Measurements from ENCODE around the gene ELP1. TPM values are rescaled to one million over a fixed set of nuclear protein-coding genes. Genes with fewer than 3 reads are reported as not detected.

ELP1 gene
- total RNA-seq, 1 experiment from 2014 or later, result 36.9 TPM

GRCh38 chr9:108963459-108964143 lies 29.7 kb upstream of the ELP1 start:
- TF ChIP-seq, protein P1, sequence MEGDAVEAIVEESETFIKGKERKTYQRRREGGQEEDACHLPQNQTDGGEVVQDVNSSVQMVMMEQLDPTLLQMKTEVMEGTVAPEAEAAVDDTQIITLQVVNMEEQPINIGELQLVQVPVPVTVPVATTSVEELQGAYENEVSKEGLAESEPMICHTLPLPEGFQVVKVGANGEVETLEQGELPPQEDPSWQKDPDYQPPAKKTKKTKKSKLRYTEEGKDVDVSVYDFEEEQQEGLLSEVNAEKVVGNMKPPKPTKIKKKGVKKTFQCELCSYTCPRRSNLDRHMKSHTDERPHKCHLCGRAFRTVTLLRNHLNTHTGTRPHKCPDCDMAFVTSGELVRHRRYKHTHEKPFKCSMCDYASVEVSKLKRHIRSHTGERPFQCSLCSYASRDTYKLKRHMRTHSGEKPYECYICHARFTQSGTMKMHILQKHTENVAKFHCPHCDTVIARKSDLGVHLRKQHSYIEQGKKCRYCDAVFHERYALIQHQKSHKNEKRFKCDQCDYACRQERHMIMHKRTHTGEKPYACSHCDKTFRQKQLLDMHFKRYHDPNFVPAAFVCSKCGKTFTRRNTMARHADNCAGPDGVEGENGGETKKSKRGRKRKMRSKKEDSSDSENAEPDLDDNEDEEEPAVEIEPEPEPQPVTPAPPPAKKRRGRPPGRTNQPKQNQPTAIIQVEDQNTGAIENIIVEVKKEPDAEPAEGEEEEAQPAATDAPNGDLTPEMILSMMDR (IDR thresholded peaks at IDR 0.05; ENCODE audit: unreplicated experiment), result no peak
- Mint-ChIP-seq H3K4me1 (ENCODE audit: insufficient read depth, unreplicated experiment) (no peaks in the 10 kb centered on the region), H3K36me3 (ENCODE audit: insufficient read depth, unreplicated experiment) (peaks cover 15% of the 10 kb centered on the region), H3K9me3 (ENCODE audit: unreplicated experiment) (no peaks in the 10 kb centered on the region), H3K27me3 (ENCODE audit: insufficient read depth, unreplicated experiment) (no peaks in the 10 kb centered on the region), H3K27ac (ENCODE audit: low read depth, unreplicated experiment) (no peak overlapping the region), H3K4me3 (ENCODE audit: unreplicated experiment) (no peak overlapping the region)
- DNase-seq (ENCODE audit: unreplicated experiment), result no peak
- ChIA-PET CTCF (interaction anchor here (0.6 to 1.8 kb wide), 3 partner anchors 9 to 148 kb away, joined by 3 to 6 read pairs (median 4); no protein-coding TSS in a partner anchor), POLR2A (interaction anchor here (0.7 to 1.2 kb wide), 3 partner anchors 13 to 67 kb away, joined by 3 to 5 read pairs (median 4); no protein-coding TSS in a partner anchor)
- no TSS peak for BruUV-seq (replicated peaks)
- intact Hi-C loops (cut with micrococcal nuclease), result no loop called here

GRCh38 chr9:108961151-108961550 lies 27.2 kb upstream of the ELP1 start:
- H3K36me3 Mint-ChIP-seq (ENCODE audit: insufficient read depth, unreplicated experiment), result peaks cover 22% of the 10 kb centered on the region
- H3K4me3 Mint-ChIP-seq (ENCODE audit: unreplicated experiment), result no peak overlapping the region
- intact Hi-C loops (cut with micrococcal nuclease), result no loop called here
- DNase-seq (ENCODE audit: unreplicated experiment), result no peak
- POLR2A ChIA-PET, result no interaction called here
- no TSS peak for BruUV-seq (replicated peaks)
- no peaks in the 10 kb centered on the region for H3K27me3 Mint-ChIP-seq (ENCODE audit: insufficient read depth, unreplicated experiment)
- no peaks in the 10 kb centered on the region for H3K9me3 Mint-ChIP-seq (ENCODE audit: unreplicated experiment)
- CTCF ChIA-PET, result interaction anchor here (0.5 to 1.4 kb wide), 4 partner anchors 10 to 1650 kb away, joined by 3 to 6 read pairs (median 3); no protein-coding TSS in a partner anchor
- no peak overlapping the region for H3K27ac Mint-ChIP-seq (ENCODE audit: low read depth, unreplicated experiment)
- TF ChIP-seq, protein P1 (IDR thresholded peaks at IDR 0.05; ENCODE audit: unreplicated experiment), result no peak
- H3K4me1 Mint-ChIP-seq (ENCODE audit: insufficient read depth, unreplicated experiment), result no peaks in the 10 kb centered on the region

DNA sequence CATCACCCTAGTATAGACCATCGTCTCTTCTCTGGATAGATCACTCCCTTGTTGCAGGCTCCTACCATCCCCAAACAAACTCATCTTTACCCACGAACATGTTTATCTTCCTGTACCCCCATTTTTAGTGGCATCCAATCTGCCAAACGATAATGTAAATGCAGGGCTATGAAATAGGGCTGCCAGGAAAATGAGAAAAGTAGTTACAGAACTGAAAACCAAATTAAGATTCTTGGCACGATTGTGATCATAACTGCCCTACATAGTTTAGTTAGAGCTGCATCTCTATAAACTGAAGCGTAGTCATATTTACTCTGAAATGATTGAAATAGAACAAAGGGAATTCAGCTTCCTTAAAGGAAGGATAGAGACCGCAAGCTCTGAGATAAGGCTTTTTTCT lies 26.4 kb upstream of the ELP1 start:
- BruUV-seq (replicated peaks), result no TSS peak
- CTCF ChIA-PET, result no interaction called here
- DNase-seq (ENCODE audit: unreplicated experiment), result no peak
- intact Hi-C loops (cut with micrococcal nuclease), result no loop called here
- Mint-ChIP-seq H3K4me3 (ENCODE audit: unreplicated experiment) (no peak overlapping the region), H3K9me3 (ENCODE audit: unreplicated experiment) (no peaks in the 10 kb centered on the region), H3K27ac (ENCODE audit: low read depth, unreplicated experiment) (no peak overlapping the region), H3K4me1 (ENCODE audit: insufficient read depth, unreplicated experiment) (no peaks in the 10 kb centered on the region), H3K27me3 (ENCODE audit: insufficient read depth, unreplicated experiment) (no peaks in the 10 kb centered on the region), H3K36me3 (ENCODE audit: insufficient read depth, unreplicated experiment) (peaks cover 22% of the 10 kb centered on the region)
- TF ChIP-seq, protein P1 (IDR thresholded peaks at IDR 0.05; ENCODE audit: unreplicated experiment), result no peak
- POLR2A ChIA-PET, result interaction anchor here (0.6 kb wide), 1 partner anchor 285 kb away, joined by 3 read pairs; no protein-coding TSS in a partner anchor

- no peak overlapping the region for H3K27ac Mint-ChIP-seq (ENCODE audit: low read depth, unreplicated experiment)
- DNase-seq (ENCODE audit: unreplicated experiment), result no peak
- no TSS peak for BruUV-seq (replicated peaks)
- H3K36me3 Mint-ChIP-seq (ENCODE audit: insufficient read depth, unreplicated experiment), result peaks cover 12% of the 10 kb centered on the region
- POLR2A ChIA-PET, result no interaction called here
- TF ChIP-seq, protein P1 (IDR thresholded peaks at IDR 0.05; ENCODE audit: unreplicated experiment), result no peak
- H3K4me1 Mint-ChIP-seq (ENCODE audit: insufficient read depth, unreplicated experiment), result no peaks in the 10 kb centered on the region
- no peaks in the 10 kb centered on the region for H3K9me3 Mint-ChIP-seq (ENCODE audit: unreplicated experiment)
- H3K4me3 Mint-ChIP-seq (ENCODE audit: unreplicated experiment), result no peak overlapping the region
- intact Hi-C loops (cut with micrococcal nuclease), result no loop called here
- no peaks in the 10 kb centered on the region for H3K27me3 Mint-ChIP-seq (ENCODE audit: insufficient read depth, unreplicated experiment)
- CTCF ChIA-PET, result no interaction called here
Observed at GRCh38 chr9:108956631-108957026, 22.7 kb upstream of the ELP1 start.
